Measurements from ENCODE around the gene FTO. TPM values are rescaled to one million over a fixed set of nuclear protein-coding genes. Genes with fewer than 3 reads are reported as not detected.

Gene FTO
- total RNA-seq, 1 donor from 2014 or later: 39.4 TPM

GRCh38 chr16:54201200-54201599 lies 497.2 kb downstream of the FTO start:
- no peak for DNase-seq (ENCODE audit: low read depth in 2 of 2)

Other genes with a start within 250 kb of the FTO start
- 19.0 and 22.6 TPM in 2 replicates for gene AKTIP, start 200.9 kb upstream of the FTO start, total RNA-seq
- 3.9 and 4.4 TPM in 2 replicates for gene RPGRIP1L, start 297 bp upstream of the FTO start, total RNA-seq

Measured in dermis microvascular lymphatic vessel endothelial cell (primary cell).